ENCODE measurements around the gene PLAGL2. TPM values are rescaled to one million over a fixed set of nuclear protein-coding genes. Genes with fewer than 3 reads are reported as not detected.

Gene PLAGL2
- total and polyA plus RNA-seq, 5 donors = 4.1 to 7.8 (median 6.7) TPM

- Histone ChIP-seq H3K27ac (ENCODE audit: low read length) (no peak overlapping the region), H3K4me3 (ENCODE audit: low read length) (no peak overlapping the region), H3K9me3 (ENCODE audit: control insufficient read depth, low read length) (no peaks in the 10 kb centered on the region), H3K4me1 (ENCODE audit: control insufficient read depth, insufficient read depth, low read length) (no peaks in the 10 kb centered on the region), H3K27me3 (ENCODE audit: control insufficient read depth, insufficient read depth) (no peaks in the 10 kb centered on the region)
- 82% methylated on average over 9 of the region's 9 CpGs for WGBS
- ATAC-seq = no peak
- intact Hi-C loops (cut with DNase I) = no loop called here
- no peak for DNase-seq
These were observed 31.2 kb upstream of the PLAGL2 start for GRCh38 chr20:32238483-32239425.

GRCh38 chr20:32237419-32237818 is 29.9 kb upstream of the PLAGL2 start:
- Histone ChIP-seq H3K4me1 (ENCODE audit: control insufficient read depth, insufficient read depth, low read length) (no peaks in the 10 kb centered on the region), H3K9me3 (ENCODE audit: control insufficient read depth, low read length) (no peaks in the 10 kb centered on the region), H3K27me3 (ENCODE audit: control insufficient read depth, insufficient read depth) (no peaks in the 10 kb centered on the region), H3K4me3 (ENCODE audit: low read length) (no peak overlapping the region), H3K27ac (ENCODE audit: low read length) (no peak overlapping the region)
- 85% methylated on average over 6 of the region's 6 CpGs for WGBS
- intact Hi-C loops (cut with DNase I) = no loop called here
- ATAC-seq (no peak), DNase-seq (no peak)

GRCh38 chr20:32236819-32237218 is 29.3 kb upstream of the PLAGL2 start:
- DNase-seq (no peak), ATAC-seq (no peak)
- no peak overlapping the region for H3K27ac ChIP-seq (ENCODE audit: low read length)
- intact Hi-C loops (cut with DNase I) = no loop called here
- H3K4me3 ChIP-seq (ENCODE audit: low read length) = no peak overlapping the region
- H3K27me3 ChIP-seq (ENCODE audit: control insufficient read depth, insufficient read depth) = no peaks in the 10 kb centered on the region
- 94% methylated on average over 2 of the region's 2 CpGs for WGBS
- H3K4me1 ChIP-seq (ENCODE audit: control insufficient read depth, insufficient read depth, low read length) = no peaks in the 10 kb centered on the region
- H3K9me3 ChIP-seq (ENCODE audit: control insufficient read depth, low read length) = no peaks in the 10 kb centered on the region

- no peaks in the 10 kb centered on the region for H3K4me1 ChIP-seq (ENCODE audit: control insufficient read depth, insufficient read depth, low read length)
- no peak overlapping the region for H3K27ac ChIP-seq (ENCODE audit: low read length)
- H3K4me3 ChIP-seq (ENCODE audit: low read length) = no peak overlapping the region
- H3K27me3 ChIP-seq (ENCODE audit: control insufficient read depth, insufficient read depth) = no peaks in the 10 kb centered on the region
- WGBS = 95% methylated on average over 3 of the region's 3 CpGs
- ATAC-seq (no peak), DNase-seq (no peak)
- no peaks in the 10 kb centered on the region for H3K9me3 ChIP-seq (ENCODE audit: control insufficient read depth, low read length)
- intact Hi-C loops (cut with DNase I) = no loop called here
These were observed 28.5 kb upstream of the PLAGL2 start for GRCh38 chr20:32236048-32236533.

- Histone ChIP-seq H3K9me3 (ENCODE audit: control insufficient read depth, low read length) (no peaks in the 10 kb centered on the region), H3K4me1 (ENCODE audit: control insufficient read depth, insufficient read depth, low read length) (no peaks in the 10 kb centered on the region), H3K27ac (ENCODE audit: low read length) (no peak overlapping the region), H3K4me3 (ENCODE audit: low read length) (no peak overlapping the region), H3K27me3 (ENCODE audit: control insufficient read depth, insufficient read depth) (no peaks in the 10 kb centered on the region)
- intact Hi-C loops (cut with DNase I) = no loop called here
- DNase-seq = no peak
- 82% methylated on average over 6 of the region's 6 CpGs for WGBS
- ATAC-seq = no peak
These were observed 27.9 kb upstream of the PLAGL2 start for GRCh38 chr20:32235331-32236047.

- H3K9me3 ChIP-seq (ENCODE audit: control insufficient read depth, low read length) = no peaks in the 10 kb centered on the region
These were observed 26.7 kb upstream of the PLAGL2 start for GRCh38 chr20:32234135-32234808.

GRCh38 chr20:32233286-32233685 is 25.7 kb upstream of the PLAGL2 start:
- intact Hi-C loops (cut with DNase I) = no loop called here
- no peaks in the 10 kb centered on the region for H3K9me3 ChIP-seq (ENCODE audit: control insufficient read depth, low read length)
- no peaks in the 10 kb centered on the region for H3K27me3 ChIP-seq (ENCODE audit: control insufficient read depth, insufficient read depth)
- no peak overlapping the region for H3K27ac ChIP-seq (ENCODE audit: low read length)
- DNase-seq = no peak
- 93% methylated on average over 9 of the region's 9 CpGs for WGBS
- peaks cover under 1% of the 10 kb centered on the region for H3K4me1 ChIP-seq (ENCODE audit: control insufficient read depth, insufficient read depth, low read length)
- no peak overlapping the region for H3K4me3 ChIP-seq (ENCODE audit: low read length)
- ATAC-seq = no peak

More at GRCh38 chr20:32234135-32234808, 26.7 kb upstream of the PLAGL2 start:
- no peaks in the 10 kb centered on the region for H3K27me3 ChIP-seq (ENCODE audit: control insufficient read depth, insufficient read depth)
- intact Hi-C loops (cut with DNase I) = no loop called here
- H3K4me1 ChIP-seq (ENCODE audit: control insufficient read depth, insufficient read depth, low read length) = no peaks in the 10 kb centered on the region
- H3K4me3 ChIP-seq (ENCODE audit: low read length) = no peak overlapping the region
- ATAC-seq (peak in 1 of 2 donors; percentile 8), DNase-seq (no peak)
- WGBS = 96% methylated on average over 13 of the region's 13 CpGs
- no peak overlapping the region for H3K27ac ChIP-seq (ENCODE audit: low read length)

- DNase-seq (no peak), ATAC-seq (no peak)
- Histone ChIP-seq H3K27me3 (ENCODE audit: control insufficient read depth, insufficient read depth) (no peaks in the 10 kb centered on the region), H3K4me1 (ENCODE audit: control insufficient read depth, insufficient read depth, low read length) (peaks cover 2% of the 10 kb centered on the region), H3K27ac (ENCODE audit: low read length) (no peak overlapping the region), H3K4me3 (ENCODE audit: low read length) (no peak overlapping the region), H3K9me3 (ENCODE audit: control insufficient read depth, low read length) (no peaks in the 10 kb centered on the region)
- intact Hi-C loops (cut with DNase I) = no loop called here
These were observed 24.9 kb upstream of the PLAGL2 start for GRCh38 chr20:32232326-32232886.

- H3K27ac ChIP-seq (ENCODE audit: low read length) = no peak overlapping the region
- intact Hi-C loops (cut with DNase I) = no loop called here
- H3K27me3 ChIP-seq (ENCODE audit: control insufficient read depth, insufficient read depth) = no peaks in the 10 kb centered on the region
- H3K9me3 ChIP-seq (ENCODE audit: control insufficient read depth, low read length) = no peaks in the 10 kb centered on the region
- 66% methylated on average over 4 of the region's 4 CpGs for WGBS
- no peak overlapping the region for H3K4me3 ChIP-seq (ENCODE audit: low read length)
- H3K4me1 ChIP-seq (ENCODE audit: control insufficient read depth, insufficient read depth, low read length) = peaks cover 2% of the 10 kb centered on the region
- DNase-seq (no peak), ATAC-seq (peak in 1 of 2 donors; percentile 32)
These were observed 24.3 kb upstream of the PLAGL2 start for GRCh38 chr20:32231847-32232246.

GRCh38 chr20:32231245-32231644 is 23.7 kb upstream of the PLAGL2 start:
- WGBS = 95% methylated on average over 4 of the region's 4 CpGs
- Histone ChIP-seq H3K27me3 (ENCODE audit: control insufficient read depth, insufficient read depth) (no peaks in the 10 kb centered on the region), H3K4me1 (ENCODE audit: control insufficient read depth, insufficient read depth, low read length) (peaks cover 2% of the 10 kb centered on the region), H3K27ac (ENCODE audit: low read length) (no peak overlapping the region), H3K4me3 (ENCODE audit: low read length) (no peak overlapping the region), H3K9me3 (ENCODE audit: control insufficient read depth, low read length) (no peaks in the 10 kb centered on the region)
- ATAC-seq = no peak
- intact Hi-C loops (cut with DNase I) = no loop called here
- no peak for DNase-seq
